Stimulated activated CD4-positive, alpha-beta T cell treated with anti-CD3 and anti-CD28 coated beads, Interleukin-12 subunit alpha, Interleukin-12 subunit beta, amount 100 ng/mL, for 24 hours (primary cell): ENCODE results near the gene BCL2L11.
A peak's percentile ranks its signal among the peaks of the same experiment; 100 is the strongest.
"Not testable (repeated sequence)": the region's sequence is repeated elsewhere in the genome, so short reads cannot be mapped to it uniquely, and the experiment has no call there.

ENCODE experiments used
- DNase-seq, 2 experiments: peaks; one replicate each; pipeline ENCODE4 v3.0.0-alpha.2; 2020; ENCODE audit warnings: low read depth in 2 of 2

The BCL2L11 gene

DNA sequence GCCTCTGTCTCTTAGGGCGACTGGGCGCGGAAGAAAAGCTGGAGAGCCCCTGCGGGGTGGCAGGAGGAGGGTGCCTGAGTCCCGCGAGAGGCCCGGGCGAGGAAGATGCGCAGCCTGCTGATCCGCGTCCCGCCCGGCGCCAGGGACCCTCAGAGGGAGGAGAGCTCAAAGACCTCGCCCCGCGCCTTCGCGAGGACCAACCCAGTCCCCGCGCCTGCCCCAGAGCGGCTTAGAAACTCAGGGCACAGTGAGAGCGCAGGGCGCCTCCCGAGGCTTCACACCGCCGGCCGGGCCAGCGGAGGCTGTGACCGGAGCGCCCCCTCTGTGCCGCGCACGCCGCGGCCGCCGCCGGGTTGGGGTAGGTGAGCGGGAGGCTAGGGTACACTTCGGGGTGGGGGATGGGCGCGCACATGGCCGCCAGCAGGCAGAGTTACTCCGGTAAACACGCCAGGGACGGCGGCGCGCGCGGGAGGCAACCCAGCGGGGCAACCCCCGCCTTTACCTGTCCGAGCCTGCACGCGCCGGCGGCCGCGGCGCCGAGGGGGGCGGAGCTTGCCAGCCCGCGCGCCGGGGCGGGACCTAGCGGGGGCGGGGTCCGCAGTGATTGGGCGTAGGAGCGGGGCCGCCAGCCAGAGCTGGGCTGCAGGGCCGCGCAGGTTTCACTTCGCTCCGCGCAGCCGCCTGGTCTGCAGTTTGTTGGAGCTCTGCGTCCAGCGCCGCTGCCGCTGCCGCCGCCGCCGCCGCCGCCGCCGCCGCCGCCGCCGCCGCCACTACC is at the start of gene BCL2L11:
Gene BCL2L11 (plus strand): TSS at position 662 of the 775 bp plus-strand sequence. CDS start 2,832 bp downstream, outside the sequence.
- DNase-seq = peak; percentile 84 to 85

GRCh38 chr2:111071600-111072171 is 49.0 kb upstream of the BCL2L11 start:
- no peak for DNase-seq

- no peak for DNase-seq
These were observed 48.4 kb upstream of the BCL2L11 start for GRCh38 chr2:111072220-111072871.

DNA sequence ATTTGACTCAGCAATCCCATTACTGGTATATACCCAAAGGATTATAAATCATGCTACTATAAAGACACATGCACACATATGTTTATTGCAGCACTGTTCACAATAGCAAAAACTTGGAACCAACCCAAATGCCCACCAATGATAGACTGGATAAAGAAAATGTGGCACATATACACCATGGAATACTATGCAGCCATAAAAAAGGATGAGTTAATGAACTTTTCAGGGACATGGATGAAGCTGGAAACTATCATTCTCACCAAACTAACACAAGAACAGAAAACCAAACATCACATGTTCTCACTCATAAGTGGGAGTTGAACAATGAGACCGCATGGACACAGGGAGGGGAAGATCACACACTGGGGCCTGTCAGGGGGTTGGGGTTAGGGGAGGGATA is 38.1 kb upstream of the BCL2L11 start:
- DNase-seq = not testable (repeated sequence)

- DNase-seq = no peak
These were observed 28.9 kb upstream of the BCL2L11 start for GRCh38 chr2:111091811-111092211.

GRCh38 chr2:111094691-111095090 is 26.0 kb upstream of the BCL2L11 start:
- DNase-seq = no peak

DNA sequence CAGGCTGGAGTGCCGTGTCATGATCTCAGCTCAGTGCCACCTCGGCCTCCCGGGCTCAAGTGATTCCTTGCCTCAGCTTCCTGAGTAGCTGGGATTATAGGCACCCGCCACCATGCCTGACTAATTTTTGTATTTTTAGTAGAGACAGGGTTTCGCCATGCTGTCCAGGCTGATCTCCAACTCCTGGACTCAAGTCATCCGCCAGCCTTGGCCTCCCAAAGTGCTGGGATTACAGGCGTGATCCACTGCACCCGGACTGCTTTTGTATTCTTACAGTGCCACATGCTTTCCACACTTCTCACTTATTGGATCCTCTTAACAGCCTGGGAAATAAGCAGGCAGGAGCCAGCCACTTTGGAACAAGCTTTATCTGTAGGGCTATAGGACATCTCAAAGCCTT is 25.3 kb upstream of the BCL2L11 start:
- DNase-seq = no peak

DNA sequence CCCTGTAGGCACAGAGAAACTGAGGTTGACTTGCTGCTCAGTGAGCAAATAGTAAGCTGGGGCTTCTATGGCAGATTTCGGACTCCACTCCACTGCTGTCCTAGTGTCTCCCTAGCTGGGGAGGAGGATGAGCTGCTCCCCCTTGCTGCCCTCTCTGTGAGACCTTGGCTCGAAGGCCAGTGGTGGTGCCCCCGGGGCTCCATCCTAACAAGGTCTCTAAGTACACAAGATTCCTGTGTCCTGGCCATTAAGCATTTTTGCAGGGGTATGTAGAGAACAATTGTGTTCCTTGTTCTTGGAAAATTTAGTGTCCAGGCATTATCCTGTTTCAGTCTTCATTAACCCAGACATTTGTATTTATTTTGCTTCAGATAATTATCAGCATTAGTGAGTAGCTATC is 21.3 kb upstream of the BCL2L11 start:
- no peak for DNase-seq

DNA sequence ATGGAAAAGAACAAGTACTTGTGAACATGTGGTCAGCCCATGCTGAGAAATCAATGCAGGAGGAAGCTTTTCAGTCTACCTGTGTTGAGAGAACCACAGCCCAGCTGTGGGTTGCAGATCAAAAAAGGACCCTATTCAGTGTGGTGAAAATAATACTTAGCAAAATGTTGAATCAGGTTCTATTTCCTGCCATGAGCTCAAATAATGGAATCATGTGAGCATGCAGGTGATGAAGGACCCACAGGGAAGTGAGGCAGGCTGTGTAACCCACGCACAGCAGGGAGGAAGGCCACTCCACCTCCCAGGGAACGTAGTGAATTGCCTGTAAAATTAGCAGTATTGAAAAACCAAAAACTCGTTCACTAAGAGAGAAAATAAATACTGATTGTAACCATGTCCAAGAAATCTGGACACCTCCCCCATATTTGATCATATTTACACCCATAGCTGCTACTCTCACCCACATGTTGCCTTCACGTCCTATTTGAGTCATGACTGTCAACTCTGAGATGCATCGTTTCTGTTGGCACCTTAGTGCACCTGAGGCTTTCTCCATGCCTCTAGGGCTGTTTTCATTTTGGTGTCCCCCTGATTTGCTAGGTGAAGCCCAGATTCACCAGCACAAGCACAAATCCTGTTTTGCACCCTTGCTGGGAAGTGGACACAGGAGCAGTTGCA is 20.5 kb upstream of the BCL2L11 start:
- no peak for DNase-seq

DNA sequence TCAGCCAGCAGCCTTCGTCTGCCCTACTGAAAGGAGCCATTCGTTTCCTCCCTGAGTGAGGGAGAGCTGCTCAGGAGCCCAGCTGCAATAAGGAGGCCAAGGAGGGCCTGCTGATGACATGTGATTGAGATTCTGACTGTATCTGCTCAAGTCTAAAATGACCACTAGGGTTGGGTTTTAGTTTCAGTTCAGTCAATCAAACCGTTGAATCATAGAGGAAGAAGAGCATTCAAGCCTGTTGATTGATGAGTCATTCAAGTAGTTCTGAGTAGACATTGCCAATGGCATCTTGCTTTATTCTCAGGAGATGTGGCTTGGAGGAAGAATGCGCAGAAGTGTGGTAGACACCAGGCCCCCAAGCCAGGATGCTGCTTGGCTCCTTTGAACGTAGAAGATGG is 19.9 kb upstream of the BCL2L11 start:
- no peak for DNase-seq

DNA sequence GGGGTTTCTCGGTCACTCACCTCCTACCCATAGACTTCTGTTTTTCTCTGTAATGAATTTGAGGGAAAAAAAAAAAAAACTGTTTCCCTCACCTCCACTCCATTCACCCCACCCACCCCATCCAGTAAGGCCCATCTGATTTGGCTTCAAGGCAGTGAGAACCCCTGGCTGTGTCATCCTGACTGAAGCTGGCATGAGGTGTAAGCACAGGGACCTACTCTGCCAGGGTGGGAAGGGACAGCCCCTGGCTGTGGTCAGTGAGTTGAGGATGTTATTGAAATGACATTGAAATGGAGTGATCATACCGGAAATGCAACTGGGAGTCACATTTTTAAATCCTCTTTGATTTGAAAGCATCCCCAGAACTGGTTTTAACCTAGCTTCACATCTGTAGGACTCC is 19.1 kb upstream of the BCL2L11 start:
- DNase-seq = no peak

DNA sequence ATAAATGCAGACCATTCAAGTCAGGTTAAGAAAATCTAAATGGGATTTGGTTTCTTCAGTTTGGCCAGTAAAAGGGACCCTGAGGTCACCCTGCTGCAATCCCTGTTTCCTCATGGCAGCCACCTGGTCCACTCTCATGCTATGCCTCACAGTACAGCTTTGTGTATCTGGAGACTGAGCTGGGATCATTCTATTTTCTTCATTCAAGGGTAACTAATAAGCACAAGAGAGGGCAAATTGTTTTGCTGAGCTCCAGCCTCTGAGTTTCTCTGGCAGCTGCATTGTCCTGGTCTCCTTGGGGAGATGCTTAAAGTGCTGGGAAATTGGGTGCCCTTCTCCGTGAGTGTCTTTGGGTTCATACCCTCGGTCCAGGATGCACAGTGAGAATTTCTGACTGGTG is 18.5 kb upstream of the BCL2L11 start:
- DNase-seq = no peak

GRCh38 chr2:111105926-111106325 is 14.8 kb upstream of the BCL2L11 start:
- DNase-seq = no peak

- DNase-seq = no peak
These were observed 14.0 kb upstream of the BCL2L11 start for GRCh38 chr2:111106706-111107105.

GRCh38 chr2:111108745-111109271 is 11.9 kb upstream of the BCL2L11 start:
- no peak for DNase-seq

- DNase-seq = no peak
These were observed 9.5 kb upstream of the BCL2L11 start for GRCh38 chr2:111111101-111111755.

GRCh38 chr2:111113838-111114237 is 6.9 kb upstream of the BCL2L11 start:
- no peak for DNase-seq

GRCh38 chr2:111116011-111116746 is 4.5 kb upstream of the BCL2L11 start:
- DNase-seq = no peak

- DNase-seq = peak; percentile 34 to 51
These were observed 3.7 kb upstream of the BCL2L11 start for GRCh38 chr2:111116843-111117597.
